Cardiac muscle cell (in vitro differentiated cells and primary cell): ENCODE measurements around the gene UBE3D. TPM values are rescaled to one million over a fixed set of nuclear protein-coding genes. Genes with fewer than 3 reads are reported as not detected.
A peak's percentile ranks its signal among the peaks of the same experiment; 100 is the strongest.

ENCODE experiments used
- DNase-seq, 2 donors: peaks; one replicate each; pipeline versions ENCODE4 v3.0.0 to v3.0.0-alpha.2; 2010 to 2017; ENCODE audit warnings: low read depth in 1 of 2, low spot score in 1 of 2
- H3K27ac ChIP-seq: fragments of 200-600 bp; sonication (generic); 2 replicates; pipeline ENCODE4 v1.5.1; 2016
- H3K27me3 ChIP-seq: fragments of 200-600 bp; sonication (generic); 2 replicates; pipeline ENCODE4 v1.6.0; 2016; ENCODE audit warnings: control low read depth
- H3K36me3 ChIP-seq: fragments of 200-600 bp; sonication (generic); 2 replicates; pipeline ENCODE4 v1.5.1; 2016; ENCODE audit warnings: control low read depth
- H3K4me1 ChIP-seq: fragments of 200-600 bp; sonication (generic); 2 replicates; pipeline ENCODE4 v1.8.1; 2017; ENCODE audit warnings: low read depth, mild to moderate bottlenecking, mixed run types
- H3K4me3 ChIP-seq: fragments of 200-600 bp; sonication (generic); 2 replicates; pipeline ENCODE4 v1.5.1; 2016; ENCODE audit warnings: mild to moderate bottlenecking
- H3K9me3 ChIP-seq: fragments of 200-600 bp; sonication (generic); 2 replicates; pipeline ENCODE4 v1.5.1; 2017; ENCODE audit warnings: low read depth, mild to moderate bottlenecking, control low read depth
- CTCF ChIP-seq: IDR thresholded peaks from 2 replicates; pipeline ENCODE4 v1.5.1; 2012; ENCODE audit warnings: low read depth, mild to moderate bottlenecking, low read length
- polyA plus RNA-seq: library from polyadenylated mRNA; unstranded; fragments of >200 nt; fragmentation: Nextera tagmentation; extraction: Ambion mirVana; gene quantifications from 2 replicates; pipeline ENCODE4 v1.2.1, GENCODE V29; 2016
- total RNA-seq: library from RNA; depleted of rRNA; stranded (reverse); fragments of >200 nt; gene quantifications from 2 replicates; pipeline ENCODE4 v1.2.3, GENCODE V29; 2016

UBE3D gene
- total and polyA plus RNA-seq, 2 experiments from 2014 or later: 14.5 to 19.5 TPM

GRCh38 chr6:82959385-82959941 is 106.2 kb downstream of the UBE3D start:
- H3K27ac ChIP-seq: no peak overlapping the region
- no peaks in the 10 kb centered on the region for H3K4me1 ChIP-seq
- no peak overlapping the region for H3K4me3 ChIP-seq
- H3K27me3 ChIP-seq: no peaks in the 10 kb centered on the region
- no peak for TF ChIP-seq CTCF
- peak in 1 of 2 donors; percentile 70 for DNase-seq
- no peaks in the 10 kb centered on the region for H3K36me3 ChIP-seq
- no peaks in the 10 kb centered on the region for H3K9me3 ChIP-seq

GRCh38 chr6:82958551-82958950 is 107.1 kb downstream of the UBE3D start:
- Histone ChIP-seq H3K9me3 (no peaks in the 10 kb centered on the region), H3K27me3 (no peaks in the 10 kb centered on the region), H3K4me1 (no peaks in the 10 kb centered on the region), H3K27ac (no peak overlapping the region), H3K4me3 (no peak overlapping the region), H3K36me3 (no peaks in the 10 kb centered on the region)
- DNase-seq: no peak
- TF ChIP-seq CTCF: no peak

DNA sequence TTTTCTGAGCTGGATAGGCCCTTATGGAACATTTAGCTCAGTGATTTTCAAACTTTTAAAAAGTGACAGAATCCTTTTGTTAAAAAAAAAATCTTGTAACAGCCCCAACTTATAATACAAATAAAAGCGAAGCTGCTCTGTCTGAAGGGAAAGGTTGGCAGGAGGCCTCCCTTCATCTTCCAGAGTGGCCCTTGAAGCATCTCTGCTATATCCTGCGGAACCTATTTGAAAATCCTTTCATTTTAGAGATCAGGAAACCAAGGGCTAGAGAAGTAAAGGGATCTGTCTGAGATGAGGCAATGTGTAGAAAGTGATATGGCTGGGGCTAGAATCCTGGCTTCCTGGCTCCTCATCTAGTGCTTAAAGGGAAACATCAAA is 107.8 kb downstream of the UBE3D start:
- Histone ChIP-seq H3K4me3 (no peak overlapping the region), H3K9me3 (no peaks in the 10 kb centered on the region), H3K27ac (no peak overlapping the region), H3K4me1 (no peaks in the 10 kb centered on the region), H3K36me3 (no peaks in the 10 kb centered on the region), H3K27me3 (no peaks in the 10 kb centered on the region)
- no peak for TF ChIP-seq CTCF
- DNase-seq: no peak

GRCh38 chr6:82957171-82957867 is 108.3 kb downstream of the UBE3D start:
- no peak for TF ChIP-seq CTCF
- H3K27me3 ChIP-seq: no peaks in the 10 kb centered on the region
- no peak overlapping the region for H3K27ac ChIP-seq
- DNase-seq: no peak
- H3K9me3 ChIP-seq: no peaks in the 10 kb centered on the region
- H3K4me3 ChIP-seq: no peak overlapping the region
- no peaks in the 10 kb centered on the region for H3K4me1 ChIP-seq
- no peaks in the 10 kb centered on the region for H3K36me3 ChIP-seq

- Histone ChIP-seq H3K4me3 (no peak overlapping the region), H3K36me3 (no peaks in the 10 kb centered on the region)
These were observed 109.8 kb downstream of the UBE3D start for GRCh38 chr6:82955841-82956240.

More at GRCh38 chr6:82955841-82956240, 109.8 kb downstream of the UBE3D start:
- DNase-seq: no peak
- H3K27me3 ChIP-seq: no peaks in the 10 kb centered on the region
- H3K4me1 ChIP-seq: no peaks in the 10 kb centered on the region
- TF ChIP-seq CTCF: no peak
- H3K27ac ChIP-seq: no peak overlapping the region
- H3K9me3 ChIP-seq: no peaks in the 10 kb centered on the region
